Activated CD4-positive, alpha-beta memory T cell treated with anti-CD3 and anti-CD28 coated beads for 36 hours (primary cell): ENCODE data around the gene PKHD1. TPM values are rescaled to one million over a fixed set of nuclear protein-coding genes. Genes with fewer than 3 reads are reported as not detected.

Experiments
- CTCF ChIA-PET: fragments of 350-600 bp; sonication (Branson Sonifier 250); formaldehyde crosslinking; loops from one replicate; lab custom pipeline; 2021; ENCODE audit warnings: antibody characterized with exemption, inconsistent platforms; lab: Charles Lee
- POLR2A ChIA-PET: fragments of 350-600 bp; sonication (Branson Sonifier 250); formaldehyde crosslinking; loops from one replicate; lab custom pipeline; 2021; ENCODE audit warnings: antibody characterized with exemption; lab: Charles Lee
- DNase-seq: peaks from one replicate; pipeline ENCODE4 v3.0.0-alpha.2; 2020
- H3K27ac Mint-ChIP-seq: one replicate; pipeline ENCODE4 v1.8.0; 2021; ENCODE audit warnings: mixed read lengths
- H3K27me3 Mint-ChIP-seq: one replicate; pipeline ENCODE4 v1.8.0; 2021; ENCODE audit warnings: mixed read lengths
- H3K36me3 Mint-ChIP-seq: one replicate; pipeline ENCODE4 v1.8.0; 2021; ENCODE audit warnings: mixed read lengths
- H3K4me1 Mint-ChIP-seq: one replicate; pipeline ENCODE4 v1.8.0; 2021; ENCODE audit warnings: low read depth, mixed read lengths
- H3K4me3 Mint-ChIP-seq: one replicate; pipeline ENCODE4 v1.8.0; 2021; ENCODE audit warnings: mild to moderate bottlenecking, mixed read lengths
- H3K9me3 Mint-ChIP-seq: one replicate; pipeline ENCODE4 v1.8.0; 2021; ENCODE audit warnings: mixed read lengths
- intact Hi-C: fragments of 100-400 bp; cut with micrococcal nuclease; formaldehyde crosslinking; loops from one replicate; pipeline ENCODE4 v1.15.1; 2023
- total RNA-seq, 2 experiments: library from RNA; stranded (reverse); gene quantifications; one replicate each; pipeline ENCODE4 v1.2.3, GENCODE V29; 2021

Gene PKHD1
- total RNA-seq, 2 experiments from 2014 or later, result 0.02 TPM; not detected in 1

DNA sequence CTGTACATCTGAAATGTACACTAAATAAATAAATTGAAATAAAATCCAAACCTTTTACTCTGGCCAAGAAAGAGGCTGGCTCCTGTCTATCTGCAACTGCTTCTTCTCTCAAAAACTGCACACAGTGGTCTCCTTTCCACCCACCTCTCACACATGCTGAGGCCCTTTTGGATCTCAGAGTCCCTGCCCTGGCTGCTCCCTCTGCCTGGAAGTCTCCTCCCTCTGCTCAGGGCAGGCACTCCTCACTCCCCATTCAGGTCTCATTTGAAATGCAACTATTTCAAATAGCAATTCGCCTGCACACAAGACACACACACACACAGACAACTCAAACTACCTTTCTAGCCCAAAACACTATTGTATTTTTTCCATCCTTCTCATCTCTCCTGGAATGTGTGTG, 348.8 kb downstream of the PKHD1 start:
- H3K27ac Mint-ChIP-seq, result no peak overlapping the region
- intact Hi-C loops, result no loop called here
- no peaks in the 10 kb centered on the region for H3K4me1 Mint-ChIP-seq
- no peaks in the 10 kb centered on the region for H3K36me3 Mint-ChIP-seq
- CTCF ChIA-PET, result no interaction called here
- POLR2A ChIA-PET, result no interaction called here
- H3K27me3 Mint-ChIP-seq, result no peaks in the 10 kb centered on the region
- no peak overlapping the region for H3K4me3 Mint-ChIP-seq
- no peak for DNase-seq
- no peaks in the 10 kb centered on the region for H3K9me3 Mint-ChIP-seq

DNA sequence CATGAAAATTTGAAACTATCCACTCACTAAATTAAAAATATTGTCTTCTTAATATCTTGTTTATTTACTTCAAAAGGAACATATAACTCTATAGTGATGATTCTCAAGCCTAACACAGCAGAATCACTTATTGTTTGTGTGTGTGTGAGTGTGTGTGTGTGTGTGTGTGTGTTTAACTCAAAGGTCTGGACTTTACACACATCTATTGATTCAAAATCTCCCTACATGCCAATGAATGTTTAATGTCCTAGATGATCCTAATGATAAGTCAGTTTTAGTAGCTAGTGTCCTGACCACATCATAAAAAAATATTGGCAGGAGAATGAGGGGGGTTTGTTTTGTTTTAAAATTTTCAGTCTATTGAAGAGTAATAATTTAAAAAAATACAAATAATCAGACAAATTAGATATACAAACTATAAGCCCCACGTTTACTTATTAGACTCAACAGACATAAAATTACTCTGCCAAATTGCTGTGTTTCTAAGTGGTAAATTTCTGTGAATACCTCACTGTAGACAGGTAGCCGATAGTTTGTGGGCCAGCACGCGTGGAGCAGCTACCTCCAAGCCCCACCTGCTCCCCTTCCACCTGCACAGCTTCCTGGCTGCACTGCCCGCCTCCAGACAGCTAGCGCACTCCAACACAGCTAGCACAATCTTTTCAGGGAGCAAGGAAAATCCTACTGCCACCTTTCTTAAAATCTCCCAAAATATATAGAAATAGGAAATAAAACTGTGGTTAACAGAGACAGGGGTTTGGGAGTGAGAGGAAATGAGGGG, 349.6 kb downstream of the PKHD1 start:
- intact Hi-C loops, result no loop called here
- CTCF ChIA-PET, result no interaction called here
- no peak for DNase-seq
- Mint-ChIP-seq H3K4me3 (no peak overlapping the region), H3K27me3 (no peaks in the 10 kb centered on the region), H3K4me1 (no peaks in the 10 kb centered on the region), H3K36me3 (no peaks in the 10 kb centered on the region), H3K9me3 (no peaks in the 10 kb centered on the region), H3K27ac (no peak overlapping the region)
- POLR2A ChIA-PET, result no interaction called here

DNA sequence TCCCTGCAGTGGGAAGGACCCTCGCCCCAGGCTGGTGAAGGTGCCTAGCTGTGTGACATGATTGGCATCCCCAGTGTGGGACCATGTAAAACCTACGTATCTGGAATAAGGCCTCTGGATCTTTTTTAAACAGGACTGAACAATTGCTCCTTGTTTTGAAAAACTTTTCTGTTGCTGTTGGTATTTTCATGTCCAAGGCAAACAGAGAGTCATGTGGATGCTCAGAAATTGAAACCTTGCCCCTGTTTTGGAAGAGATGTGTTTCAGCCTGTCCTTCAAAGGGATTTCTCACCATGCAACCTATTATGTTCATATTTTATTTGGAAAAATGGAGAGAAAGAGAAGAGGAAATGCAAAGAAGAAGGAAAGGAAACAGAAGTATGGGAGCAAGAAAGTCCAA, 362.3 kb downstream of the PKHD1 start:
- Mint-ChIP-seq H3K36me3 (no peaks in the 10 kb centered on the region), H3K27ac (no peak overlapping the region), H3K4me3 (no peak overlapping the region), H3K27me3 (no peaks in the 10 kb centered on the region), H3K9me3 (no peaks in the 10 kb centered on the region), H3K4me1 (no peaks in the 10 kb centered on the region)
- POLR2A ChIA-PET, result no interaction called here
- CTCF ChIA-PET, result no interaction called here
- intact Hi-C loops, result no loop called here
- no peak for DNase-seq

DNA sequence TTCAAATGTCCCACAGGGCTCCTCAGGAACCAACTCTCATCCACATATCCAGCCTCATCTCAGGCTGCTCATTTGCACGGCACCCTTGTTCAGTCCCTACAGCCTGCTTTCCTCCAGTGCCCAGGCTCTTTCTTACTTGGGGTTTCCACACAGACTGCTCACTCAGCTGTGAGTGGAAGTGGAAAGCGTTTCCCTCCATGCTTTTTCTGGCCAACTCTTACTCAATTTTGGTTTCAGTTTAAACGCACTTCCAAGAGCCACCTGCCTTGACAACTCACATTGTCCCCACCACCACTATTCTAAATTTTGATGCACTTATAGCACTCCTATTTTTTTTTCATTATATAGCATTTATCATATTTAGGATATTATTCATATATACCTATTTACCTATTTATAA, 367.1 kb downstream of the PKHD1 start:
- H3K36me3 Mint-ChIP-seq, result no peaks in the 10 kb centered on the region
- DNase-seq, result no peak
- ChIA-PET CTCF (no interaction called here), POLR2A (no interaction called here)
- intact Hi-C loops, result no loop called here
- no peak overlapping the region for H3K27ac Mint-ChIP-seq
- H3K27me3 Mint-ChIP-seq, result no peaks in the 10 kb centered on the region
- H3K4me3 Mint-ChIP-seq, result no peak overlapping the region
- no peaks in the 10 kb centered on the region for H3K4me1 Mint-ChIP-seq
- H3K9me3 Mint-ChIP-seq, result no peaks in the 10 kb centered on the region

DNA sequence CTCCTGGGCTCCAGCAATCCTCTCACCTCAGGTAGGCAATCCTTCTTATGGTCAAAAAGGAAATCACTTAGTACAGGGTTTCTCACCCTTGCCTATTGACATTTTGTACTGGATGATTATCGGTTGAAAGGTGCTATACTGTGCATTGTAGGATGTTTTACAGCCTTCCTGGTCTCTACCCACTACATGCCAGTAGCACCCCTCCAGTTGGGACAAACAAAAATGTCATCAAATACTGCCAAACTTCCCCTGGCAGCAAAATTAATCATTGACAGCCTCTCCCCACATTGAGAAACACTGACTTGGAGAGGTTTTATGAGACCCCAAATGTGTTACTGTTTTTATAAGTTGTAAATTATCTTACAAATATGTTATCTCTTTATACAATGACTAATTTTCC, 368.1 kb downstream of the PKHD1 start:
- H3K36me3 Mint-ChIP-seq, result no peaks in the 10 kb centered on the region
- no peak overlapping the region for H3K27ac Mint-ChIP-seq

DNA sequence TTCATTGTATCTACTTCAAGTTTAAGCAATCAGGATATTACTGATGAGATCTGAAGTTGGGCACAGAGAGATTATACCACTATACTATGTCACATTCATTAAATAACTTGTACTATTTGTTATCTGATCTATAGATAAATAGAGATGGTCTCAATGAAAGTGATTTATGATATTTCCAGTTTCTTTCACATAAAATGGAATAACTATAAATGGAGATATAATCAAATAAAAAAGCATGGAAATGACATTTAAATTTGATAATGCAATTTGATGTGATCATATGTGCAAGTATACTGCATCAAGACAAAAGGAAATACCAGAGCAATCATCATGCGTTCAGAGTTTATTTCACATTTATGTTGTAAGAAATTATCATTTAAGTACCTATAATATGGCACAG, 368.9 kb downstream of the PKHD1 start:
- Mint-ChIP-seq H3K27ac (no peak overlapping the region), H3K4me1 (no peaks in the 10 kb centered on the region), H3K36me3 (no peaks in the 10 kb centered on the region), H3K9me3 (no peaks in the 10 kb centered on the region), H3K27me3 (no peaks in the 10 kb centered on the region), H3K4me3 (no peak overlapping the region)
- intact Hi-C loops, result no loop called here
- no peak for DNase-seq
- ChIA-PET CTCF (no interaction called here), POLR2A (no interaction called here)

More for the DNA sequence above, 368.1 kb downstream of the PKHD1 start:
- Mint-ChIP-seq H3K4me1 (no peaks in the 10 kb centered on the region), H3K9me3 (no peaks in the 10 kb centered on the region), H3K27me3 (no peaks in the 10 kb centered on the region), H3K4me3 (no peak overlapping the region)
- intact Hi-C loops, result no loop called here
- DNase-seq, result no peak
- ChIA-PET CTCF (no interaction called here), POLR2A (no interaction called here)

DNA sequence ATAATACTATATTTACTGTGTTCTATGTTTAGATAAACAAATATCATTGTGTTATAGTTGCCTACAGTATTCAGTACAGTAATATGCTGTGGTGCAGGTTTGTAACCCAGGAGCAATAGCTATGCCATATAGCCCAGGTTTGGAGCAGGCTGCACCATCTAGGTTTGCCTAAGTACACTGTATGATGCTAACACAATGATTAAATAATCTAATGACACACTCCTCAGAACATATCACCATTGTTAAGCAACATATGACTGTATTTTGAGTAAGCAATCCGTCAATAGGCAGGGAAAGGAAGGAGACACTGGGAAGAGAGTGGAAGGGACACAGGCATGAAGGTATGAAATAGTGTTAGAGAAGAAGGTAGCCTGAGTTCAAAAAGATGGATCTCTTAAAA, 369.9 kb downstream of the PKHD1 start:
- H3K27ac Mint-ChIP-seq, result no peak overlapping the region
- no peak for DNase-seq
- CTCF ChIA-PET, result no interaction called here
- no peaks in the 10 kb centered on the region for H3K4me1 Mint-ChIP-seq
- H3K27me3 Mint-ChIP-seq, result no peaks in the 10 kb centered on the region
- intact Hi-C loops, result no loop called here
- no peak overlapping the region for H3K4me3 Mint-ChIP-seq
- no peaks in the 10 kb centered on the region for H3K36me3 Mint-ChIP-seq
- POLR2A ChIA-PET, result no interaction called here
- H3K9me3 Mint-ChIP-seq, result no peaks in the 10 kb centered on the region

DNA sequence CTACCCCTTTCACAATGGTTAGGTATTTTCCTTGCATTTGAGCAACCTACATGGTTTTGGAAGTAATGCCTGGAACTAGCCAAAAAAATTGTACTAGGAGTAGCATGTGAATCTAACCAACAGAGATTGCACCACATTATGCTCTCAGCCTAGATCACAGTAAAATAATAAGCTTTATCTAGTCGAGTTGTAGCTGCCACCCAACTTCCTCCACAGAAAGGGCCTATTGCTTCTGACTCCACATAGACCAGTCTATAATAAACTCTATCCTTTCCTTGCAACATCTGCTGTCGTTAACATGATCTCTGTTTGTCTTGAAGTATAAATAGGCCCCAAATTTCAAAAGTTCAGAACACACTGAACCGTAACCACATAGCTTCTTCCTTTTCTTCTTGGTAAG, 375.5 kb downstream of the PKHD1 start:
- Mint-ChIP-seq H3K4me3 (no peak overlapping the region), H3K9me3 (no peaks in the 10 kb centered on the region), H3K36me3 (no peaks in the 10 kb centered on the region), H3K27me3 (no peaks in the 10 kb centered on the region), H3K27ac (no peak overlapping the region), H3K4me1 (no peaks in the 10 kb centered on the region)
- ChIA-PET POLR2A (no interaction called here), CTCF (no interaction called here)
- intact Hi-C loops, result no loop called here
- no peak for DNase-seq

DNA sequence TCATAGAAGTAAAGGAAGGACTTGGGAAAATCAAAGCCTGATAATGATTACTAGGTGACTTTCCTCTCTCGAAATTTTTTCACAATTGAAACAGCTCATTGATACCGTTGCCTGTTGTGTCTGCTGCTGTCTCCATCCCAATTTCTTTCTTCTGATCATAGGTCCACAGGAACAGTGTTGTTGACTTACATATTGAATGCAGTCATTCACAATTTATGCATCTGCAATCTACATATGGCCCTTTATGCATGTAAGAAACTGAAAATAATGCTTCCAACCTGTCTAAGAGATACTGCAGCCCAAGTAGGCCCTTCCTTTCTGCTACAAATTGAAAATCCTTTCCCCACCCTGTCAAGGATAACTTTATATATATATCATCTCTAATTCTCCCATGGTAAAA, 381.3 kb downstream of the PKHD1 start:
- POLR2A ChIA-PET, result no interaction called here
- intact Hi-C loops, result no loop called here
- Mint-ChIP-seq H3K4me1 (no peaks in the 10 kb centered on the region), H3K27ac (no peak overlapping the region), H3K27me3 (no peaks in the 10 kb centered on the region), H3K9me3 (no peaks in the 10 kb centered on the region), H3K36me3 (no peaks in the 10 kb centered on the region), H3K4me3 (no peak overlapping the region)
- no peak for DNase-seq
- CTCF ChIA-PET, result no interaction called here

DNA sequence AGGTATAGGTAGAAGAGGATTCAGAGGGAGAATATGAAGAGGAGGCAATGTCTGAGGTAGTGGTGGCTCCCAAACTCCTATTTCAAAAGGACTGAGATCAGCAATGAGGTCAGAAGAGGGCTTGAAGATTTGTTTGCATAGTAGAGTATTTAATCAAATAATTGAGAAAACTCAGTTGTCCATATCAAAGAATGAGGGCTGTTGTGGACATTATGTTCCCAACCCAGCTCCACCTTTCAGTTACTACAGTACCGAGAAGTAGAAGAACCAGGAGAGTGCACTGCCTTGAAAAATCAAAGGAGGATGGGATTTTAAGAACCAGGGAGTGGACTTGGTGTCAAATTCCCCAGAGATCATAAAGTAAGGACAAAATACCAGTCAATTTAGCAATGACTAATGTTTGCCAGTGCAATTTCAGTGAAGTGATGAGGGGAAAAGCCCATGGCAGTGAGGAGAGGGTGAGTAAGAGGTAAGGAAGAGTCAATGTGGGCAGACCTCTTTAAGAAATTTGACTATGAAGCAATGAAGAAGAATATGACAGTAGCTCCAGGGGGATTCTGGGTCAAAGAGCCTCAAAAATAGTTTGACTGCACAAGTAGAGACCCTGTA, 382.4 kb downstream of the PKHD1 start:
- POLR2A ChIA-PET, result no interaction called here
- Mint-ChIP-seq H3K4me1 (no peaks in the 10 kb centered on the region), H3K27me3 (no peaks in the 10 kb centered on the region), H3K9me3 (no peaks in the 10 kb centered on the region), H3K4me3 (no peak overlapping the region), H3K27ac (no peak overlapping the region), H3K36me3 (no peaks in the 10 kb centered on the region)
- intact Hi-C loops, result no loop called here
- DNase-seq, result no peak
- CTCF ChIA-PET, result no interaction called here

DNA sequence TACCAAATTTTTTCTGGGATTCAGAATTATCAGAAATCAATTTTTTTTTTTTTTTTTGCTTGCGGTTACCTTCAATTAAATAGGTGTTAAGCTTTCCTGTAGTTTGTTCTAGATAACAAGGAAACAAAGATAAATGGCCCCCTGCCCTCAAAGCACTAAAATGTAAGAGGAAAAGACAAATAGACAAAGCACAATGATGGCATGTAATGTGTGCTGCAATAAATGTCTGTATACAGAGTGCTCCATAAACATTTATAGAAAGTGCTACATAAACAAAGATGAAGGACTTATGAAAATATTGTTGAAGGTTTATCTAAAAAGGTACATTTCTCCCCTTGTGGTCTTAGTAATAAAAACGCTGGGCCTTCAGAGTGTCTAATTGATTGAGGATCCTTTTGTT, 384.6 kb downstream of the PKHD1 start:
- H3K27ac Mint-ChIP-seq, result no peak overlapping the region
- H3K4me1 Mint-ChIP-seq, result no peaks in the 10 kb centered on the region
- H3K27me3 Mint-ChIP-seq, result no peaks in the 10 kb centered on the region

DNA sequence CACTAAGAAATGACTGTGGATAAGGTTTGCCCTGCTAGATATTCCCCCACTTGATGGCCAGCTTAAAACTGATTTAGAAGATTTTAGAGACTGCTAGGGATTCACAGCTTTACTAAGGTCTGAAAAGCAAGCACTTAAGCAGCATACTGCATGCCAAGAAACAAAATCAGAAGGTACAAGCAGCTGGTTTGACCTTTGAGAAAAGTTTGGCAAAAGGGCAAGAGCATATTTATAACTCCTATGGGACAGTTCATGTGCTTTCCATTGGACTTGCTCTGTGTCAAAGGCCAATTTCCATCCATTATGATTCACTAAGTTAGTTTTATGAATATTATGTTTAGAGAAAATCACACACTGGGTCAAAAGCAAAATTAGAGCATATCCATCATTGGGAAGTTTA, 402.8 kb downstream of the PKHD1 start:
- ChIA-PET CTCF (no interaction called here), POLR2A (no interaction called here)

More for the DNA sequence above, 384.6 kb downstream of the PKHD1 start:
- H3K9me3 Mint-ChIP-seq, result no peaks in the 10 kb centered on the region
- ChIA-PET POLR2A (no interaction called here), CTCF (no interaction called here)
- no peak for DNase-seq
- no peaks in the 10 kb centered on the region for H3K36me3 Mint-ChIP-seq
- no peak overlapping the region for H3K4me3 Mint-ChIP-seq
- intact Hi-C loops, result no loop called here

DNA sequence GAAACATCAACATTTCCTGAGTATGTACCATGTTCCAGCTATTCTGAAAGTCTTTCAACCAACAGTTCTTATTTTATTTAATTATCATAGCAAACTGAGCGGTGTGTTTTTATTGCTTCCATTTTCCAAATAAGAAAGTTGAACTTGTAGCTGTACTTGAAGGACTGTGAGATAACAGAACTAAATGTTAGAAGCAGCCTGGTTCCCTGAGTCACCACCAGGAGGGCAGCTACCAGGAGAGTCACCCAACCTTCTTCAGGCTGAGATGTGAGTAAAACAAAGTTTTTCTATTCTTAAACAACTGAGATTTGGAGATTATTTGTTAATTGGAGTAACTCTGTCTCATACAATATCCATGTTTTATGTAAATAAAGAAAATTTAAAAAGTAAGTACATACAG, 403.4 kb downstream of the PKHD1 start:
- intact Hi-C loops, result no loop called here
- CTCF ChIA-PET, result no interaction called here
- H3K27me3 Mint-ChIP-seq, result no peaks in the 10 kb centered on the region

More for the DNA sequence above, 402.8 kb downstream of the PKHD1 start:
- Mint-ChIP-seq H3K27me3 (no peaks in the 10 kb centered on the region), H3K4me1 (no peaks in the 10 kb centered on the region), H3K36me3 (no peaks in the 10 kb centered on the region), H3K27ac (no peak overlapping the region), H3K9me3 (peaks cover 3% of the 10 kb centered on the region), H3K4me3 (no peak overlapping the region)
- intact Hi-C loops, result no loop called here
- DNase-seq, result no peak

More for the DNA sequence above, 403.4 kb downstream of the PKHD1 start:
- peaks cover 3% of the 10 kb centered on the region for H3K9me3 Mint-ChIP-seq
- POLR2A ChIA-PET, result no interaction called here
- no peak overlapping the region for H3K27ac Mint-ChIP-seq
- H3K4me1 Mint-ChIP-seq, result no peaks in the 10 kb centered on the region
- H3K4me3 Mint-ChIP-seq, result no peak overlapping the region
- DNase-seq, result no peak
- no peaks in the 10 kb centered on the region for H3K36me3 Mint-ChIP-seq
